HG03558 (cell line): Measurements from ENCODE around the gene MED31.
"Not testable (repeated sequence)": the region's sequence is repeated elsewhere in the genome, so short reads cannot be mapped to it uniquely, and the experiment has no call there.

Source experiments
- ATAC-seq: cut with Tn5 transposase; IDR thresholded peaks from one replicate; pipeline ENCODE4 v1.9.1; 2021; ENCODE audit warnings: moderate number of reproducible peaks; ENCODE audit not compliant: unreplicated experiment; ENCODE audit errors: extremely low read depth

MED31 gene

DNA sequence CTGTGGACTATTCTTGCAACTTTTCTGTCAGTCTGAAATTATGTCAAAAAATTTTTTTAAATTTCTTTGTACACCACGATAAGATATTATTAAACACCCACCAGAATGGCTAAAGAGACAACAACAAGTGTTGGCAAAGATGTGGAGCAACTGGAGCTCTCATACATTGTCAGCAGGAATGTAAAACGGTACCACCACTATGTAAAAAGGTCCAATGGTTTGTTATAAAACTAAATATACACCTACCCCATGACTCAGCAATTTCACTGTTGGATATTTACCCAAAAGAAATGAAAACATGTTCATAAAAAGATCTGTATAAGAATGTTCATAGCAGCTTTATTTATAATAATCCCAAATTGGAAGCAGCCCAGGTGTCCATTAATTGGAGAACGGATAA lies 18.1 kb downstream of the MED31 start:
- no peak for ATAC-seq

DNA sequence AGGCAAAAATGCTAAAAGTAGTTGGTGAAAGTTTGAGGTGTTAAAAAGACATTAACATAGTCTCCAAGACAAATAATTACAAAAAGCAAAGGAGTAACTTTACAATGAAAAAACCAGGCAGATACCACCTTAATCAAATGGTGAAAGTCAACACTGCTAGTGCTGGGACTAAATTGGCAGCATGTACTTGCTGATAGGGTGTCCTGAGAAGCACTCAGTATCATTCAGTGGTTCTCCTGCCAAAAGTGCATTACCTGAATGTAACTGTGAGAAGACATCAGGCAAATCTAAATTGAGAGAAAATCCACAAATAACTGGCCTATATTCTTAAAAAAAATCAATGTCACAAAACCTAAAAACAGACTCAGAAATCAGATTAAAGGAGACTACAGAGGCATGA lies 18.9 kb downstream of the MED31 start:
- ATAC-seq, result no peak

DNA sequence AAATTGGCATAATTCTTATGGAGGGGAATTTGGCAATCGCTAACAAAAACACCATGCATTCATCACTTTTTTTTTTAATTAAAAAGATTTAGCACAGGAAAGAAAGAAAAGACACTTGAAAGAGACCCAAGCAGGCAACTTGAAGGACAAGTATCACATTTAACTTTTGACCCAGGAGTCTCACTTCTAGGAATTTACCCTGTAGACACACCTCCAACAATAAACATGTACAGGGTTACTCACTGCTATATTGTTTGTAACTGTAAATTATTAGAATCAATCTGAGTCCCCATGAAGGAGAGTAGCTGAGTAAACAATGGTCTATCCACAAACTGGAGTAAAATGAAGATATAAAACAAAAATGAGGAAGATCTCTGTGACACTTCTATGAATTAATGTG lies 21.0 kb downstream of the MED31 start:
- no peak for ATAC-seq

DNA sequence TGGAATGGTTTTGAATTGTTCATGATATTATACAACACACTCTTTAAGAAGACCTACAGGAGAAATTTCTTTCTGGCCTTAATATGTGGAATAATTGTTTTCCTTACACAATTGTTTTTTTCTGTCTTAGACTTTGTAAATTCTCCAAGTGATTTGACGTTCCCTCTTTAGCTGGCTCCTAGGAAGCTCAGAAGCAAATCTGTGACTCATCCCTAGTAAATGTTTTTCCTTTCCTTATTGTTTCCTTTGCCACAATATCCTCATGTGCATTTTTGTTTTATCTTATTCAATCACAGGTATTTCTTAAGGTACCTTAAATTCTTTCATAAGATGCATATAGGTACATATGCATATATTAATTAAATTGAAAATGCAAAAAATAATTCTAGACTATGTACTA lies 24.4 kb downstream of the MED31 start:
- ATAC-seq, result no peak

DNA sequence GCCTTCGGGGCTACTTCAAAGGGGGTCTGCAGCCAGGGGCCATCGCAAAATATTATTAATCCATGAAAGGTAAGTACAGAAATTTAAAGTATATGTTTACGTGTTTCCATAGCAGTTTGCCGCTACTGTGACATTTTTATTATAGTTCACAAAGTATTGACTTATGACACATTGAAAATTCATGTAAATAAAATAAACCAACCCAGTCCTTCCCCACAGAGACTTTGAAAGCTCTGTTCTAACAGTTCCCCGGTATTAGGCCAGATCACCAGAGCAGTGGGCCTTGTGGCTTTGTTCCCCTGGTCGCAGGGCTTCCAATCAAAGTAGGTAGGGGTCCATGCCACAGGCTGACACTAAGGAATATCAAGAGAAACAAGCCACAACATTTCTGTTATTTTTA lies 24.8 kb downstream of the MED31 start:
- no peak for ATAC-seq

DNA sequence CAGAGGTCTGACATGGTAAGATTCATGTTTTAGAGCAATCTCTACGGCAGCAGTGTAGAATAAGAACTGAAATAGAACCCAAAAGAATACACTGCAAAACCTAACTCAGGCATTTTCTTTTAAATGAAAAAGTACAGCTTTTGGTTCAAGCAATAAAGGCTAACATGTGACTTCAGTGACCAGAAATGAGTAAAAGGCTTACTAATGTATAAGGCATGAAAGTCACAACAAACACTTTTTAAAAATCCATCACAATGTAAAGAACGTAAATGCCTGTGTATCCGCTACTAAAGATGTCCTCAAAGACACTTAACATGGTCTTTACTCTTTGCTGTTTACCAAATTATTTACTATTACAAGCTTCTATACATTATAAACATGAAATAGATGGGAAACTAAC lies 27.5 kb downstream of the MED31 start:
- no peak for ATAC-seq

DNA sequence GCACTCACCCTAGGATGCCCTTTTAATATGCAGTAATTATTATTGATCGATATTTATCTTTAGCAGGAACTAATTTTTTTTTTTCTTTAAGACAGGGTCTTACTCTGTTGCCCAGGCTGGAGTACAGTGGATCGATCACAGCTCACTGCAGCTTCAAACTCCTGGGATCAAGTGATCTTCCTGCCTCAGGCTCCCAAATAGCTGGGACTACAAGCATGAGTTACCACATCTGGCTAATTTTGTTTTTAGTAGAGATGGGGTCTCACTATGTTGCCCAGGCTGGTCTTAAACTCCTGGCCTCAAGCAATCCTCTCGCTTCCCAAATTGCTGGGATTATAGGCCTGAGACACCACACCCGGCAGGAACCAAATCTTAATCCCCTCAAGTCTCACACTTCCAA lies 40.2 kb downstream of the MED31 start:
- ATAC-seq, result no peak

DNA sequence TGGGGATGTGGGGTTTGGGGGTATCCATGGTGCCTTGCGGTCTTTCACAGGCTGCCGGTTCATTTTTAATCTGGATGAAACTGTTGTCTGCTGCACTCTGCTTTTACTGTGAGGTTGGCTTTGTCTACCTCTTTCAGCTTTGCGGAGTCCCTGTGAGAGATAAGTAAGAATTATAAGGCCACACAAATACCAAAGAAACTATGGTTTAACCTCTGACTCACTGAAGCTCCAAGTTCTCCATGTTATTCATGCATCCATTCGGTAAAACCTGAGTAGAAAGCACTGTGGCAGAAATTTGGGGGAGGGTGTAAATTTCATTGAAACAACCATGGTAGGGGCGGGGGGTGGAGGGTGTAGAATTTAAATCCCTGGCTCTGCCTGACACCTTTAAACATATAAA lies 41.4 kb downstream of the MED31 start:
- ATAC-seq, result no peak

DNA sequence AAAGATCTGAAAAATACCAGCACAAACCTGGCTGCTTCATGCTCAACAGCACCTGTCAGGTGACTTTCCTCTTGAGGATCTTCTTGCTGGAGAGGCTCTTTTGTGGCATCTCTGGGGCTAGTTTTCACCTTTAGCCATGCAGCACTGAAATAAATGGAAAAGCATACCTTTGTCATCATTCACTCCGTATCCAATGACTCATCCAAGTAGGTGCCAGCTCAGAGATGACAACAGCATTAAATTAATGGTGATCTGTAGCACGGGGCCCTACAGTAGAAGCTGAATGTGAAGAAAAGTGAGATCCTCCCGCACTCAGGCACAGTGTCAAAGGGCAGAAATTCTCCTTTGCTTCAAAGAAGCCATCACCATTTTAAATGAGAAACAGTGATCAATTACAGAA lies 43.1 kb downstream of the MED31 start:
- ATAC-seq, result no peak

DNA sequence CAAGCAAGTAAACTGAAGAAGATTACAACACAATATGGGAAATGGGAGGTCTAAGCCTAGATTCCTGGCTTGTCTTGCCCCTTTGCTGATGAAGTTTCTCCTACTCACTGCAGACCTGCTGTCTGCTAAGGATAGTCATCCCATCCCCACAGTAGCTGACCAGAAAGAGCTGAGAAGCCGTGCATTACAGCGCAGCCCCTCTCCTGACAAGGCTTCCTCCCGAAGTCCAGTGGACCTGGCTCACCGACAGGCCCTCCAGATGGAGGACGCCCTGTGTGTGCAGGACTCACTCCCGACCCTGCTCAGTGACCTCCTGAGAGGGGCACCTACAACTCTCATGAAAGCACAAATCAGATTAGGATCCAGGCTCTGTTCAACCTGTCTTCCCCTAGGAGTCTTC lies 46.3 kb downstream of the MED31 start:
- no peak for ATAC-seq

DNA sequence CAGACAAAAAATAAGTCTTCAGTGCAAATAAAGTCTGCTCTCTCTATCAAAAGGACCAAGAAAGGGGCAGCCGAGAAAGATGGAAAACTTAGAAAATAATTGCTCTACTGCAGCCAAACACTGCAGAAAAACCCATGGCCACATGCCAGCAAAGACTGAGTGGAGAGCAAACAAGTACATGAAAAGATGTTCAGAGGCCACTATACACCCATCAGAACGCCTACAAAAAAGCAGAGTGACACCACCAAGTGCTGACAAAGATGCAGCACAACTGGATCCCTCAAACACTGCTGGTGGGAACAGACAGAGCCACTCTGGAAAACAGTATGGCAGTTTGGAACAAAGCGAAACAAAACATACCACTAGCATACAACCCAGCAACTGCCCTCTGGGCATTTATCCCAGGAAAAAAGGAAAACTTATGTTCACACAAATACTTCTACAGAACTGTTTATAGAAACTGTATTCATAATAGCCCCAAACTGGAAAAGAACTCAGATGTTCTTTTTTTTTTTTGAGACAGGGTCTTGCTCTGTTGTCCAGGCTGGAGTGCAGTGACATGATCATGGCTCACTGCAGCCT lies 47.6 kb downstream of the MED31 start:
- no peak for ATAC-seq

DNA sequence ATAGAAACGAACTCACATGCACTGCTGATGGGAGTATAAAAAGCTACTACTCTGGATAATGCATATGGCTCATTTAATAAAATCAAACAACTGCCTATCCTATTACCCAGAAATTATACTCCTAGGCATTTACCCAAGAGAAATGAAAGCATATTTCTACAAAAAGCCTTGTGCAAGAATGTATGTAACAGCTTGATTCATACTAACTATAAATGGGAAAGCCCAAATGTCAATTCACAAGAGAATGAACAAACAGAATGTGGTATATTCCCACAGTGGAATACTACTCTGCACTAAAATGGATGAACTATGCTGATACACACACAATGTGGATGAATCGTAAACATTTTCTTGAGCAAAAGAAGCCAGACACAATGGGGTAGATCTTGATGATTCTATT lies 49.3 kb downstream of the MED31 start:
- no peak for ATAC-seq

DNA sequence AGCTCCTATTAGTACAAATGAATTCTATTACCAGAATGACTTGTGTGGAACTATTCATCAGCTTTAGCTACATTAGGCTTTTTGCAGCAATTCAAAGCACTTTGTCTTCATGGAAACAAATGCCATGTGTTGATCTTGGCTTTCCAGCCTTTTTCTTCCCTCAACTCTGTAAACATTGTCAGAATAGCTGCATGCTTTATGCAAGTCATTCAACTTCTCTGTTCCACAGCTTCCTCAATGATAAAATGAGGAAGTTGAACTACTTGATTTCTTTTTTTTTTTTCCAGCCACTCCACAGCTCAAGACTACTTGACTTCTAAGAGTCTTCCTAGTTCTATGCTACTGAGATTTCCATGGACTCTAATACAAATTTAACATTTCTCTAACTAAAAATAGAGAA lies 52.0 kb downstream of the MED31 start:
- no peak for ATAC-seq

DNA sequence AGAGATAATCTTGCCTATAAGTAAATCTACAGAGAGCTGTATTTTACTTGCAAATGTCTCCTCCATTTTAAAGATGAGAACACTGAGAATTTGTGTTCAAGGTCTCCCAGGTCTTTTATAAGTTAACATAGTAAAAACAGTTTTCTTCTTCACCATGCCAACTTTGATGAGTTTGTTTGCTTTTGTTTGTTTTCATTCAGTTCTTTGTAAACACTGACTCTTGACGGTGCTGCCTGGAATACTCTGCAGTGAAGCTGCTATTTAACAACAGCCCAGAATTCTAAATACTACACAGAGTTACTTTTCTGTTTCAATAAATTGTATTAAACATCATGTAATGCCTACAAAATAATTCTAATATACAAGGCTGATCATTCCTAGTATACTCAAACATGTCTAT lies 53.7 kb downstream of the MED31 start:
- no peak for ATAC-seq

DNA sequence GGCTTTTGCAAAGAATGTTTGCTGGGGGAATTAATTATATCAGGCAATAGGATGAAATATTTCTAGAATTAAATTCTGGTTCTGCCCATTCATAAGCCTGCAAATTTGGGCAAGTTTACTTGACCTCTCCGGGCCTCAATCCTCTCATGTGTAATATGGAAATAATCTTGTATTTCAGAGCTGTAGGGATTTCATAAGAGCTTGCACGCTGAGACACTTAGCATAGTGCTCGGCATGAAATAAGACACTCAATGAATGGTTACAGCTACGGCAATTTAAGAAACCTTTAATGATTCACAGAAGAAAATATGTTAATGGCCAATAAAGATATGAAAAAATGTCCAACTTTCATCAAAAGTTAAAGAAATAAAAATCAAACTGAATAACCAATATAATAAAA lies 54.5 kb downstream of the MED31 start:
- ATAC-seq, result no peak

DNA sequence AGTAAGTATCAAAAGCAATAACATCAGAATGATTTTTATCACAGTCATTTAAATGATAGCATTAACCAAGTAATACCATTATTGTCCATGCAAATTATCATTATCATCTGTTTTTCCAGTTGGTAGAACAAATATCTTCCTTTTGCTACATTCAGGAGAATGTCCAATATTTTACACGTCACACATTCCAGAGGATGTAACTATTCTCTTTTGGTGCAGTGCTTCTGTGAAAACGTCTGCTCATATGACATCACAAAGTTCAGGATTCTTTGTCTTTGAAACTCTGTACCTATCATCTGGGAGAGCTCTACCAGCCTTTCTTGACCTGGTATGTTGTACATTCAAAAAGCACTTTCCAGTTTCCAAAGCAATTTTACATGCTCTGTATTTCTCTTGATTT lies 54.9 kb downstream of the MED31 start:
- no peak for ATAC-seq

DNA sequence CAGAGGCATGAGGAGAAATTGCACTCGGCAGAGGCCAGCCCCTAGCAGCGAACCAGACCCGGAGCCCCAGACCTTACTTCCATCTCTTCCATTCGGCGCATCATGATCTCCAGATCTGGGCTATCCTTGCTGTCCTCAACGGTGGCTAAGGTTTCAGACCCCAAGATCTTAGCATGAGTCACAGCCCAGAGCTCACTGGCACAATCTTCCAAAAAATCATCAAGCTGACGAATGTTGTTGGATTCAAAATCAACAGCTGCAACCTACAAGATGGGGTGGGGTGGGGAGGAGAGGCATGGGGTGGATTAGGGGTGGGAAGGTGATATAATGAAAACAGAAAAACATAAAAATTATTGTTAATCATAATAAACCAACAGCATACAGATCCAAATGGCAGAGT lies 55.3 kb downstream of the MED31 start:
- no peak for ATAC-seq

DNA sequence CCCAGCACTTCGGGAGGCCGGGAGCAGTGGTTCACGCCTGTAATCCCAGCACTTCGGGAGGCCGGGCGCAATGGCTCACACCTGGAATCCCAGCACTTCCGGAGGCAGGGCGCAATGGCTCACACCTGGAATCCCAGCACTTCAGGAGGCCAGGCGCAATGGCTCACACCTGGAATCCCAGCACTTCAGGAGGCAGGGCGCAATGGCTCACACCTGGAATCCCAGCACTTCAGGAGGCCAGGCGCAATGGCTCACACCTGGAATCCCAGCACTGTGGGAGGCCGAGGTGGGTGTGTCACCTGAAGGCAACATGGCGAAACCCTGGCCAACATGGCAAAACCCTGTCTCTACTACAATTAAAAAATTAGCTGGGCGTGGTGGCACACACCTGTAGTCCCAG lies 58.0 kb downstream of the MED31 start:
- not testable (repeated sequence) for ATAC-seq
